Hepatocyte (in vitro differentiated cells): Measurements from ENCODE around the gene MAP1LC3A.

Experiments used
- EZH2 ChIP-seq: fragments of 200-600 bp; sonication (generic); IDR thresholded peaks from 2 replicates; pipeline ENCODE4 v1.6.1; 2016; ENCODE audit warnings: antibody characterized with exemption, mild to moderate bottlenecking, borderline replicate concordance
- EZH2phosphoT487 ChIP-seq: fragments of 200-600 bp; sonication (generic); IDR thresholded peaks from one replicate; pipeline ENCODE4 v1.6.1; 2018; ENCODE audit warnings: antibody characterized with exemption, mild to moderate bottlenecking, low read depth, moderate library complexity; ENCODE audit not compliant: unreplicated experiment, severe bottlenecking
- TF ChIP-seq, protein P1 (sequence below): fragments of 200-600 bp; sonication (generic); IDR thresholded peaks from 2 replicates; pipeline ENCODE4 v1.5.1; 2016; ENCODE audit warnings: antibody characterized with exemption, mild to moderate bottlenecking; ENCODE audit not compliant: poor library complexity

- TF ChIP-seq, protein P1, sequence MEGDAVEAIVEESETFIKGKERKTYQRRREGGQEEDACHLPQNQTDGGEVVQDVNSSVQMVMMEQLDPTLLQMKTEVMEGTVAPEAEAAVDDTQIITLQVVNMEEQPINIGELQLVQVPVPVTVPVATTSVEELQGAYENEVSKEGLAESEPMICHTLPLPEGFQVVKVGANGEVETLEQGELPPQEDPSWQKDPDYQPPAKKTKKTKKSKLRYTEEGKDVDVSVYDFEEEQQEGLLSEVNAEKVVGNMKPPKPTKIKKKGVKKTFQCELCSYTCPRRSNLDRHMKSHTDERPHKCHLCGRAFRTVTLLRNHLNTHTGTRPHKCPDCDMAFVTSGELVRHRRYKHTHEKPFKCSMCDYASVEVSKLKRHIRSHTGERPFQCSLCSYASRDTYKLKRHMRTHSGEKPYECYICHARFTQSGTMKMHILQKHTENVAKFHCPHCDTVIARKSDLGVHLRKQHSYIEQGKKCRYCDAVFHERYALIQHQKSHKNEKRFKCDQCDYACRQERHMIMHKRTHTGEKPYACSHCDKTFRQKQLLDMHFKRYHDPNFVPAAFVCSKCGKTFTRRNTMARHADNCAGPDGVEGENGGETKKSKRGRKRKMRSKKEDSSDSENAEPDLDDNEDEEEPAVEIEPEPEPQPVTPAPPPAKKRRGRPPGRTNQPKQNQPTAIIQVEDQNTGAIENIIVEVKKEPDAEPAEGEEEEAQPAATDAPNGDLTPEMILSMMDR: no peak
- TF ChIP-seq EZH2phosphoT487 (no peak), EZH2 (no peak)
Measured at GRCh38 chr20:34557936-34558319, 590 bp upstream of the MAP1LC3A start.
